Measurements from ENCODE around the gene CLEC4M. TPM values are rescaled to one million over a fixed set of nuclear protein-coding genes. Genes with fewer than 3 reads are reported as not detected.

The CLEC4M gene
- total and polyA plus RNA-seq, 2 of the 8 experiments (the other 6 are each of a cell fraction or from before 2014, with no cell fraction given): not detected

GRCh38 chr19:7767487-7767886 lies 4.4 kb downstream of the CLEC4M start:
- Histone ChIP-seq H4K8ac (ENCODE audit: extremely low read depth, insufficient read depth, low read length) (no peak overlapping the region), H3K4me2 (ENCODE audit: insufficient read depth in 1 of 2, low read depth in 2 of 2, low read length in 2 of 2) (no peak overlapping the region), H2BK15ac (ENCODE audit: low read length) (no peak overlapping the region), H3K9ac (replicated peaks in 1 of 4; ENCODE audit: extremely low read depth in 1 of 4, low read depth in 3 of 4, low read length in 3 of 4) (no peak overlapping the region), H2AFZ (ENCODE audit: low read length) (no peak overlapping the region), H3K14ac (ENCODE audit: insufficient read length) (no peak overlapping the region), H3K23me2 (ENCODE audit: low read depth, low read length) (no peaks in the 10 kb centered on the region), H3K56ac (replicated peaks; ENCODE audit: insufficient read length, low read depth, low read length) (no peak overlapping the region), H2BK20ac (ENCODE audit: low read length) (no peak overlapping the region), H2BK5ac (ENCODE audit: low read depth, low read length) (no peak overlapping the region), H4K91ac (replicated peaks; ENCODE audit: insufficient read length, low read length) (no peak overlapping the region), H3K27me3 (replicated peaks in 1 of 4; ENCODE audit: control insufficient read depth in 3 of 4, extremely low read depth in 1 of 4, insufficient read depth in 3 of 4, low read length in 3 of 4) (peaks cover 0 to 2% (median 0%) of the 10 kb centered on the region in 4 experiments; a peak in 1 of 7 replicates), H3K9me3 (ENCODE audit: insufficient read depth in 2 of 2, low read depth in 1 of 2, low read length in 1 of 2) (no peaks in the 10 kb centered on the region), H3K4me3 (ENCODE audit: extremely low read depth in 1 of 4, insufficient read depth in 2 of 4, low read depth in 3 of 4, low read length in 4 of 4) (no peak overlapping the region), H4K5ac (ENCODE audit: insufficient read length, low read depth, low read length) (no peak overlapping the region), H2AK5ac (ENCODE audit: low read depth, low read length) (no peak overlapping the region), H3K4ac (replicated peaks; ENCODE audit: insufficient read length, low read depth, low read length) (no peak overlapping the region), H4K20me1 (replicated peaks in 1 of 2; ENCODE audit: control insufficient read depth in 1 of 2, insufficient read depth in 2 of 2, low read length in 2 of 2) (no peaks in the 10 kb centered on the region), H3K79me2 (ENCODE audit: control insufficient read depth in 1 of 2, insufficient read depth in 2 of 2, low read length in 2 of 2) (no peaks in the 10 kb centered on the region), H3K18ac (ENCODE audit: extremely low read depth, low read length) (no peak overlapping the region), H2BK12ac (ENCODE audit: low read depth, low read length) (no peak overlapping the region), H2BK120ac (replicated peaks; ENCODE audit: low read depth, low read length) (no peak overlapping the region), H3K23ac (ENCODE audit: insufficient read length) (no peak overlapping the region), H3K79me1 (ENCODE audit: low read depth, low read length) (no peaks in the 10 kb centered on the region), H3K36me3 (ENCODE audit: control insufficient read depth in 2 of 4, insufficient read depth in 4 of 4, low read length in 3 of 4) (no peaks in the 10 kb centered on the region), H3K4me1 (replicated peaks in 1 of 4; ENCODE audit: control insufficient read depth in 3 of 4, insufficient read depth in 4 of 4, low read length in 3 of 4) (peaks cover 0 to 3% (median under 1%) of the 10 kb centered on the region in 4 experiments; a peak in 1 of 7 replicates), H3K27ac (ENCODE audit: low read depth, low read length) (no peak overlapping the region)
- DNase-seq (ENCODE audit: low read depth in 1 of 2, low spot score in 2 of 2): no peak
- ChIA-PET POLR2A (ENCODE audit: partially characterized antibody) (interaction anchor here (0.7 to 0.8 kb wide), 2 partner anchors 14 to 33 kb away, joined by 3 read pairs; no protein-coding TSS in a partner anchor), CTCF (ENCODE audit: partially characterized antibody) (interaction anchor here (0.7 to 1.5 kb wide), 6 partner anchors 10 to 50 kb away, joined by 3 to 5 read pairs (median 4); no protein-coding TSS in a partner anchor)
- no peak for FAIRE-seq
- whole genome bisulfite sequencing, 2 experiments (ENCODE audit: extremely low coverage in 1 of 2, insufficient coverage in 1 of 2, insufficient read length in 1 of 2, insufficient replicate concordance in 2 of 2, low coverage in 1 of 2, low lambda C conversion rate in 2 of 2, missing lambda C conversion rate in 1 of 2): 87% methylated on average over 4 of the region's 4 CpGs; no CpG with 5 or more reads in 1 of the 2 experiments
- no peak for TF ChIP-seq SUZ12 (IDR thresholded peaks at IDR 0.05; ENCODE audit: low read length)
- TF ChIP-seq TAF1 (IDR thresholded peaks at IDR 0.05; ENCODE audit: low read depth, low read length): no peak
- TF ChIP-seq CBX8 (IDR thresholded peaks at IDR 0.05; ENCODE audit: borderline replicate concordance, low read depth, low read length): no peak
- TF ChIP-seq SP1 (IDR thresholded peaks at IDR 0.05; ENCODE audit: low read depth, low read length): no peak
- no peak for TF ChIP-seq CREB1 (IDR thresholded peaks at IDR 0.05)
- TF ChIP-seq ATF3 (IDR thresholded peaks at IDR 0.05; ENCODE audit: insufficient read depth, low read depth, low read length): no peak
- TF ChIP-seq HDAC2 (IDR thresholded peaks at IDR 0.05; ENCODE audit: borderline replicate concordance in 1 of 2, low read depth in 2 of 2, low read length in 2 of 2): no peak
- TF ChIP-seq NANOG (IDR thresholded peaks at IDR 0.05; ENCODE audit: insufficient read depth, low read depth, low read length, poor library complexity, severe bottlenecking): no peak
- TF ChIP-seq HDAC6 (IDR thresholded peaks at IDR 0.05; ENCODE audit: low read depth, low read length): no peak
- TF ChIP-seq RFX5 (IDR thresholded peaks at IDR 0.05; ENCODE audit: borderline replicate concordance, low read depth, low read length): no peak
- TF ChIP-seq CEBPB (IDR thresholded peaks at IDR 0.05; ENCODE audit: low read depth, low read length): no peak
- no peak for TF ChIP-seq TBP (IDR thresholded peaks at IDR 0.05; ENCODE audit: low read depth, low read length)
- no peak for TF ChIP-seq JUND (IDR thresholded peaks at IDR 0.05; ENCODE audit: low read length)
- TF ChIP-seq, protein P1, sequence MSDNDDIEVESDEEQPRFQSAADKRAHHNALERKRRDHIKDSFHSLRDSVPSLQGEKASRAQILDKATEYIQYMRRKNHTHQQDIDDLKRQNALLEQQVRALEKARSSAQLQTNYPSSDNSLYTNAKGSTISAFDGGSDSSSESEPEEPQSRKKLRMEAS (IDR thresholded peaks at IDR 0.05): no peak

All from H1 (cell line).